EH (cell line): Measurements from ENCODE around the gene CFAP46.
A peak's percentile ranks its signal among the peaks of the same experiment; 100 is the strongest.
"Not testable (repeated sequence)": the region's sequence is repeated elsewhere in the genome, so short reads cannot be mapped to it uniquely, and the experiment has no call there.

Source experiments
- DNase-seq: peaks from one replicate; pipeline ENCODE4 v3.0.0-alpha.2; 2015; ENCODE audit warnings: low read depth

Gene CFAP46

DNA sequence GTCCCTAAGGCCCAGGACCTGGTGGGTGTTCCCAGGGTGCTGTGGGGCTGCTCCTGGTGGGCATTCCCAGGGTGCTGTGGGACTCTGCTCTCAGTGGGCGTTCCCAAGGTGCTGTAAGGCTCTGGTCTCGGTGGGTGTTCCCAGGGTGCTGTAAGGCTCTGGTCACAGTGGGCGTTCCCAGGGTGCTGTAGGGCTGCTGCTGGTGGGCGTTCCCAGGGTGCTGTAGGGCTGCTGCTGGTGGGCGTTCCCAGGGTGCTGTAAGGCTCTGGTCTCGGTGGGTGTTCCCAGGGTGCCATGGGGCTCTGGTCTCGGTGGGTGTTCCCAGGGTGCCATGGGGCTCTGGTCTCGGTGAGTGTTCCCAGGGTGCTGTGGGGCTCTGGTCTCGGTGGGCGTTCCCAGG lies 99.1 kb downstream of the CFAP46 start:
- not testable (repeated sequence) for DNase-seq

DNA sequence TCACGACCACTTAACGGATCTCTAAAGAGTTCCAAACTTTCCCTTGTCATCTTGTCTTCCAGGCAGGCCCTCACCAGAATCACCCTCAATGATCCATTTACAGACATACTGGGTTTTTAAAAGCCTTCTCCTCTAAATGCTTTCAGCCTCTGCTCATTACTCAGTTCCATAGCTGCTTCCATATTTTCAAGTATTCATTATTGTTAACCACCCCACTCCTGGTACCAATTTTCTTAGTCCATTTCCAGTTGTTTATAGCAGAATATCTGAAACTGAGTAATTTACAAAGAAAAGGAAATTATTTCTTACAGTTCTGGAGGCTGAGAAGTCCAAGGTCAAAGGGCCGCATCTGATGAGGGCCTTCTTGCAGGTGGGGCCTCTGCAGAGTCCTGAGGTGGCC lies 100.0 kb downstream of the CFAP46 start:
- no peak for DNase-seq

DNA sequence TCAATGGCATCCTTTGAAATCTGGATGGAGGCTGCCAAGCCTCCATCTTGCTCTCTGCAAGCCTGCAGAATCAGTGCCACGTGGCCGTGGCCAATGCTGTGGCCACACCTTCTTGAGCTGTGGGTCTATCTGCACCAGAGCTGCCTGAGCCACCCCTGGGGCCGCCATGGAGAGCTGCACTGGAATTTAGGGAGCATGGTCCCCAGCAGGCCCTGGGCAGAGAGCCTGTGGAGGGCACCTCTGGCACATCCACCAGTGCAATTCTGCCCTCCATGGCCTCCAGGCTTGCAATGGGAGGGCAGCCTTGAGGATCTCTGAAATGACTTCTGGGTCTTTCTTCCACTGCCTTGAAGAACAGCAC lies 100.8 kb downstream of the CFAP46 start:
- no peak for DNase-seq

DNA sequence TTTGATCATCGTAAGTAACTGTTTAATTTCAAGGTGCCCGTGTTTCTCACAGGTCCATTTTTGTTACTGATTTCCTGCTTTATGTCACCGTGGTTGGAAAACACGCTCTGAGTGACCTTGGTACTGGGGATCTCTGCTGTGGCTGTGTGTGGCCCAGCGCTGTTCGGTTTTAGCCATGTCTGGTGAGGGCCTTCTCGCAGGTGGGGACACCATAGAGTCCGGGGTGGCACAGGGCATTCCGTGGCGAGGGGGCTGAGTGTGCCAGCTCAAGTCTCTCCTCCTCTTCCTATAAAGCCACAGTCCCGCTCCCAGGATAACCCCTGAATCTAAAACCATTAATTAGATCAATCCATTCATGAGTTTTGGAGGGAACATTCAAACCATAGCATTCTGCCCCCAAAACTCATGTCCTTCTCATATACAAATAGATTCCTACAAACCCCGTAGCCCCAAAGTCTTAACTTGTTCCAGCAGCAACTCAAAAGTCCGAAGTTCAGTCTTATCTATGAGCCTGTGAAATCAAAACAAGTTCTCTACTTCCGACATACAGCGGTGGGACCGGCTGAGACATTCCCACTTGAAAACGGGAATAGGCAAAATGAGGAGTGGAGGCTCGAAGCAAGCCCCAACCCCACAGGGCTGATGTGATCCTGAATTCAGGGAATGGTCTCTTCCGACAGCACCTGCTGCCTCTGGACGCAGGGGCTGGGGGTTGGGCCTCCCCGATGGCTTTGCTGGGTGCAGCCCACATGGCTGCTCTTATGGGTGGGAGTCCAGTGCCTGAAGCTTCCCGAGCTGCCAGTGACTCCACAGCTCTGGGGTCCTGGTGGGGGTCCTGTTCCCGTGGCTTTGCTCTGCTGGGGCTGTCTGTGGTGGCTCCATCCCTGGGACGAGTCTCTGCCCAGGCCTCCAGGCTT lies 101.4 kb downstream of the CFAP46 start:
- DNase-seq: no peak

DNA sequence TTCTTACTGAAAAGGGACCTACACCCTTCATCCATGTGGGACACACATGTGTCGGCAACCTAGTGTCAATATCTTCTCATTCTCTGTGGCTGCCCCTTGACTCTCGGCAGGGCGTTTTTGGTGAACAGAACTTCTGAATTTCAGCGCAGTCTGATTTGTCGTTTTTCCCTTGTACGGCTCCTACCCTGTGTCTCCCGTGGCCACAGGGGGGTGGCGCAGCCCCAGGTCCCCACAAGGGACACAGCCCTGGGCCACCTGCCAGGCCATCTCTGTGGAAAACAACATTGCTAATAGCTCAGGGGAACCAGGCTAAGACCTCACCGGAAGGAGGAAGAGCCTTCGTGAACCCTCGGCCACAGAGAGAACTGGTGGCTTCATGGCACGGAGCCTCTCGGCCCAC lies 103.3 kb downstream of the CFAP46 start:
- DNase-seq: no peak

DNA sequence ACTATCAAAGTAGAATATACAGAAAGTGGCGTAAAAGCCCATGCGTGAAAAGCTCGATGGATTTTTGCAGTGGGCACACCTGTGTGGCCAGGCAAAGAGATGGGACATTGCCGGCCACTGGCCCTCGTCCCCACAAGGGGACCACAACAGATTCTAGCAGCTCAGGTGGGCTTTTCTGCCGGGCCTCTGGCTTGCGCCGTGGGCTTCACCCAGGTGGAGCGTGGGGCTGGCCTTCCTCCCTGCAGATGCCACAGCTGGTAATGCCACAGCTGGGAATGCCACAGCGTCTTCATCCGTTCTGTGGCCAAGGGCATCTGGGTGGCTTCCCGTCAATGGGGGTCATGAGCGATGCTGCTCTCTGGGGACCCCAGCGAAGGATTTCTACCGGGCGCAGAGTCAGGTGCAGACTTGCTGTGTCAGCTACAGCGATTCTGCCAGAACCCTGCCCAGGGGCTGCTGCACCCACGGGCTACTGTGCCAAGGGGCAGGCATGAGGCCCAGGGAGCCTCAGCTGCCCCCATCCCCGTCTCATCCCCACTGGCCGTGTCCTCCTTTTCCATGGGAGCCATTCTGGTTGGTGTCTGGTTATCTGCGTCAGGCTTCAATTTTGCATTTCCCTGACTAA lies 103.9 kb downstream of the CFAP46 start:
- no peak for DNase-seq

DNA sequence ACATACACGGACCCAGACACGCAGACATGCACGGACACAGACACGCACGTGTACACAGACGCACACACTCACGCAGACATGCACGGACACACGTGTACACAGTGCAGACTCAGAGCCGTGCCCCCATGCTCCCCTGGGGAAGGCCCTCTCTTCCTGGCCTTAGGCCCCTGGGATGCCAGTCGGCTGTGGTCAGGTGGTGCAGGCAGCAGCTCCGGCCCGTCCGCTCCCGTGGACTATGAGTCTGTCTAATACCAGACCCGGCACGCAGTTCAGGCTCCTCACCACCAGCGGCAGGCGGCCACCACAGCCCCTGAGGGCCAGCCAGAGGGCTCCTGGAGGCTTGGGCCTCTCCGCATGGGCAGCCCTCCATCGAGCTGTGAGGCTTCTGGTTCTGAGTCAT lies 104.5 kb downstream of the CFAP46 start:
- DNase-seq: no peak

DNA sequence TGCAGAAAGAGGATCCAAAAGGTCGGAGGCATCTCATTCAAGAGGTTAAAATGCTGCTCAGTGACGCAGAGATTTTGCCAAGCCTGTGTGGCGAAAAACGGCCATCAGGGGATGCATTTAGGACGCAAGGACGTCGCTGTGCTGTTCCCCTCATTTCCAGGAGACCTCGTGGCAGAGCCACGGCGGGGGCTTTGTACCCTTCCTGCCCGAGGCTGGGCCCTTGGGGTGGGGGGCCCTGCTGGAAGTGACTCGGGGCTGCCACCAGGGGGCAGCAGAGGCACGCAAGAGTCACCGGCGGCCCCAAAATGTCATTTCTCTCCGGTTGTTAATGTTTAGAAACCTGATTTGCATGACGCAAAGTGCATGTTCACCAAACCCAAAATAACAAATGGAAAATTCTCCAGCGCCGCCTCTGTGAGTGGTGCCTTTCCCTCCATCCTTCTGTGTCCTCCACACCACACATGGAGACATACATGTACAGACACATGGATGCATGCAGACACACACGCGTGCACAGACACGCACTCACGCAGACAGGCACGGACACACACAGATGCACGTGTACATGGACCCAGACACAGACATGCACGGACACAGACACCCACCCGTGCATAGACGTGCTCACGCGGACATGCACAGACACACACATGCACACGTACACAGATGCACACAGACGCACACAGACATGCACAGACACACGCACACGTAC lies 105.4 kb downstream of the CFAP46 start:
- peak; percentile 29 for DNase-seq

DNA sequence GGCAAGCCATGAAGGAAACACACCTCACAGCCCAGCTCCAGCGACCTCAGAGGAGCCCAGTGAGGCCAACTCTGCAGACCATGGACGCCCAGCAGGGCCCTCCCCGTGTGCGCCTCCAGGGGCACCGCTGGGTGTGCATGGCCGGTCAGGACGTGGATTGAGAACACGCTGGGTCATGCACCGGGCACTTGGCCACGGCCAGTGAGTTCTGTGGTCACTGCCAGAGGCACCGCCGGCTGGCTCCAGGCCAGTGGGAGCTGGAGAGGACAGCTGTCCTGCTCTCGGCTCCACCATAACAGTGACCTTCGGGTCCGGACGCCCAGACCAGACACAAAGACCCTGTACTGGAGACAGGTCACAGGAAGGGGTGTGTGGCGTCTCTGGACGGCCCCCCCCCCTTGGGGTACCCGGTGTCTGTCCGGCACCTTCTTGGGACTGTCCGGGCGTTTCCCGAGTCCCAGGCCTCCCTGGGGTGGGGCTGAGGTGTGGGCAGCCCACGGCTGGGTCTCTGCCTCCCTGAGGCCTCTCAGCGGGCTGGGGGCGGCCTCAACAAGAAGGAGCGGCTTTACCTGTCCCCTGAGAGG lies 106.0 kb downstream of the CFAP46 start:
- DNase-seq: peak; percentile 11

DNA sequence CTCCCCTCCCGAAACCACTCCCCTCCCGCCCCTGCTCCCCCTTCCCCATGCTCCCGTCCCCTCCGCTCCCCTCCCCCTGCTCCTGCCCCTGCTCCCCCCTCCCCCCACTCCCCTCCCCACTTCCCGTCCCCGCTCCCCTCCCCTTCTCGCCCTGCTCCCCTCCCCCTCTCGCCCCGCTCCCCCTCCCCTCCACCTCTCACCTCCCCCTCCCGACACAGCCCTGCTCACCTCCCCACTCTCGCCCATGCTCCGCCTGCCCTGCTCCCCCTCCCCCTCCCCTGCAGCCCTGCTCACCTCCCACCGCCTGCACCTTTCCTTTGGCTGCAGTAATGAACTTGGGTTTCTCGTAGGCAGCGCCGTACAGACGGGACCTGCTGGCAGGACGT lies 106.5 kb downstream of the CFAP46 start:
- no peak for DNase-seq

DNA sequence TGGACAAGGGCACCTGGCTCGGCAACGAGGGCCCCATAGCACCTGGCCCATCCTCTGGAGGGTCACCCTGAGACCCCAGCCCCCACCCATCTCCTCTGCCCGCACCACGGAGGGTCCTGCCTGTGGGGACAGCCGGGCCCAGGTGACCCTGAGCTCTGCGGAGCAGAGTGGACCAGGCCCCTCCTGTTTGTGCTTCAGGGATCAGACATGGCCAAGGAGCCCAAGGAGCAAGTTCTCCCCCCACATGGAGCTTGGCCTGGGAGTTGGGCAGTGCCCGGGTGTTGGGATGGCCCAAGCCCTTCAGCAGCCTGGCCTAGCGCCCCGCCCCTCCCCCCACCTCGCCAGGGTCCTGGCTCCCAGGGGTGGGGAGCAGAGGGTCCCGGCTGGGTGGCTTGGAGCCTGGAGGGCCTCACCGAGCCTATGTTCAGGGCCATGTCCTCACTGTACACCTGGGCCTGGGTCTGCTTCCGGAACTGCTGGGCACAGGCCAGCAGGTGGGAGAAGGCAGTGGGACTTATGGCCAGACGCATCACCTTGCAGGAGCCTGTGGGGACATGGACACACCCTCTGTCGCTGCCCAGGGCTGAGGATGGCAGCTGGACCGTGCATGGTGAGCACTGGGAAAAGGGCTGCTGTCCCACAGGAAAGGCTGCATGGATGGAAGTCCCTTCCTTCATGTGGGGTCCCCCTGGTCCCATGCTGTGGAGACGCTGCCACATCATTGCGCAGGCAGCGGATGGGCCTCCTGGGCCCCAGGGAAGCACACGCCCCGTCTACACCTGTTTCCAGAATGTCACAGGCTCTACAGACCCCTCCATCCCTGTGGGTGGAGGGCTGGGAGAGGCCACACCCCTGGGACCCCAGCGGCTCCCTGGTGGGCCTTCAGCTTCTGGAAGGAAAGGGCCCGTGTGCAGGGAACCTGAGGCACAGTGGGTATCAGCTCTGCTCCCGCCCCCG lies 107.2 kb downstream of the CFAP46 start:
- no peak for DNase-seq

DNA sequence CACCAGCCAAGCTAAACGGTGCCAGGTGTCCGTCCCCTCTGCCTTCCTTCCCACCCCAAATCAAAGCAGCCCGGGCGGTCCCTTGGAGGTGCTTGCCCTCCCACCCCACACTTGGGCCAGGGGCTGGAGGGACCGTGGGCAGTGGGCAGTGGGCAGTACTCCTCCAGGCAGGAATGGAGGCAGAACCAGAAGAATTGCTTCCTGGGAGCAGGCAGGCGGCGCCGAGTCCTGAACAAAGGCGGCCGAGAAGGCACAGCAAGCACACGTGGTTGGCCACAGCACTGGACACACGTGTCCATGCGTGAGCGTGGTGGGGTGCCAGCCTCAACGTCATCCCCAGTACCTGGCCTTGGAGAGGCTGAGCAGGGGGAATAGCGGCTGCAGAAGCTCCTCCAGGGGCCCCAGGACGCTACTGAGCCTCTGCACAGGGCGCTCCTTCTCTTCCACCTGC lies 108.0 kb downstream of the CFAP46 start:
- DNase-seq: no peak

DNA sequence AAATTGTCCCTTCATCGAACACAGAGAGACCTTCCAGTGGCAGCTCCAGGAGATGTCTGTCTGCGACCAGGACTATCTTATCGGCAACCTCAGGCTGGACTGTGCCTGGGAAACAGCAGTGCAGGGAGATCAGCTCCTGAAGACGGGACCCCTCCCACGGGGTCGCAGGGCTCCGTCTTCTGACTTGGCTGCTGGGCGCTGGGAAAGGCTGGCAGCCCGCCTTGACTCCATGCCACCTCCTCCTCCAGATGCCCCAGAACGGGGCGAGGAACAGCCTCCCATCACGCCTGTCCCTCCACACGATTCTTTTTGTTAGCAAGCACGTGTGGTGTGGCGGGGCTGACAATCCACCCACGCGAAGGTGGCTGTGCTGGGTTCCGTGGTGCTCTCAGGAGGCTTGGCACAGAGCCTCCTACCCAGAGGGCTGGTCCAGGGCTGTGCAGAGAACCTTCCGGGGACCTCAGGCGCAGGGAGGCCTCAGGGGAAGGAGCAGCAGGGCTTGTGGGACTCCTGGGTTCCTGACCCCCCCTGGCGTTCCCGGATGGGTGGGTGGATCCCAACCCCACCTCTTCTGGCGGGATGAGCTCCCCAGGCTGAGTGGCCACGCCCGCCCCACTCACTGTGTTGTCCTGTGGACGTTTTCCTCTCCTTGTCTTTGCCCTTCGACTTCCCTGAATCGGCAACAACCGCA lies 108.8 kb downstream of the CFAP46 start:
- DNase-seq: no peak

DNA sequence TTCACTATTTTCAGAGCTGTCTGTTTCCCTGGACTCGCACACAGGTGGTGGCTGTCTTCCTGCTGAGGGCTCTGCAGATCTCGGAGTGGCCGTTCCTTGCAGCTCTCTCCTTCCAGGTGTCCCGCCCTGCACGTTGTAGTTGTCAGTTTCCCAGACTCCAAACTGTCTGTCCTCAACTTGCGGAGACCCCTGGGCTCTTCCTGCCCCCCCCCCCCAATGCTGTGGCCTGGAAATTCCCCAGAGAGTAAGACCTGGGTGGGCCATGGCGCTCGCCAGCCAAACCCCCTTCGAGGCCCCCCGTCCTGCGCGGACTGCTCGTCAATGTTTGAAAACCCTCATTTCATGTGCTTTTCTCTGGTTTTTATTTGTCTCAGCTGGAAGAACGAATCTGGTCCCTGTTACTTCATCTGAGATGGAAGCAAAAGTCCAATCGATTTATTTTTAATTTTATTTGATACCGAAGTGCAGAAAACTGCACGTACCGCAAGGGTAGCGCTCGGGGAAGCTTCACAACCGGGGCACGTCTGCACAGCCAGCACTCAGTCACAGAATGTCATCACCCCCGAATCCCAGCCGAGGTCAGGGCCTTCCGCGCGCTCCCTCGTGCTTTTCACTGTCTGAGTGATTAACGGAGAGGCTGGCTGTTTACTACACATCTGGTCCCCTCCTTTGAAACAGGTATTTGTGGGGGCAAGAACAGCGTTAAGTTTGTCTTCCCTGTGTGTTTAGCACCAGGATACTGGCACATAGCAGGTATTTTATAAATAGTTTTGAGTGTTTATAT lies 110.0 kb downstream of the CFAP46 start:
- no peak for DNase-seq

DNA sequence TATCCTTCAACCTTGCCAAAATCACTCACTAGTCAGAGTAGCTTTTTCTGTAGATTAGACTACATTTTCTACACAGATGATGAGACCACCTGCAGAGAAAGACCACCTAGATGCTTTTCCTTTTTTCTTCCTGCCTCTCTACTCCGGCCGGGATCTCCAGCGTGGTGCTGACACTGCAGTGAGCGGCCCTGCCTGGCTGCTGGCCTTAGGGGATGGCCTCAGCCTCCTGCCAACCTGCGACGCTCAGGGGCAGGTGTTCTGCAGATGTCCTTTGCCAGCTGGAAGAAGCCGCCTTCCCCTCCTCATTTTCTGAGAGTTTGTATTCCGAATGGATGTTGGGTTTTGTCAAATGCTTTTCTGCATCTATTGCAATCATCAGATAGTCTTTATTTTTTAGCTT lies 113.0 kb downstream of the CFAP46 start:
- no peak for DNase-seq

DNA sequence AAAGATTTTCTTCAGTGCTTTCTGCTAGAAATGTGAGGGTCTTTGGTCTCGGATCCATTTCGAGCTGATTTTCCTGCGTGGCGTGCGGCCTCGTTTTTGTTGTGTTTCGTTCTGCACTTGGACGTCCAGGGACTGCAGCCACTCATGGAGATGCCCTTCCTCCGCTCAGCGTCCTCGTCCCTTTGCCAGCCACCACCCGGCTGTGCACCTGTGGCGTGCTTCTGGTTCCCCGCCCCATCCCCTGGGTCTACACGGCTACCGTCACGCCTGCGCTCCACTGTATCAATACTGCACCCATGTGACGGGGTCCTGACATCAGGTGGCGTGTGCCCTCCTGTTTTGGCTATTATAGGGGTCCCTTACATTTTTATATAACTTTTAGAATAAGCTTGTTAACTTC lies 113.7 kb downstream of the CFAP46 start:
- DNase-seq: no peak

DNA sequence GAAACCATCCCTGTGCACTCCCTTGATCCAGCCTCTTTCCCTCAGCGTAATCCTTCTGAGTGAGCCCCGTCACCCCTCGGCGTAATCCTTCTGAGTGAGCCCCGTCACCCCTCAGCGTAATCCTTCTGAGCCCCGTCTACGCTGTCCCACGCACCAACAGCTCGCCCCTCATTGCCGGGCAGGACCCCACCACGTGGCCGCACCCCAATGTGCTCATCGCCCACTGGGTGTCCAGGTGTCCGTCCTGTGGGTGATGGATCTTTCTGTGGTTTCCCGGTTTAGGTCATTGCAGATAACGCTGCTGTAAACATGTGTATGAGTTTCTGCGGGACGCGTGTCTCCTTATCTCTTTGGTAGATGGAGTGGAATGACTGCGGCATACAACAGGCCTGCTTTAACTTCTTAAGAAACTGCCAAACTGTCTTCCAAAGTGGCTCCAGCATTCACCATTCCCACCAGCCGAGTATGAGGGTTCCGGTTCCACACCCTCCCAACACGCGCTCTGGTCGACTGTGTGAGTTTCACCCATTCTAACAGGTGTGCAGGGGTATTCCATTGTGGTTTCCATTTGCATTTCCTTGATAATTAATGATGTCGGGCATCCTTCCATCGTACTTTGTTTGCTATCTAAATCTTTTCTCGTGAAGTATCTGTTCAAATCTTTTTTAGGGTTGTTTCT lies 114.4 kb downstream of the CFAP46 start:
- DNase-seq: no peak

DNA sequence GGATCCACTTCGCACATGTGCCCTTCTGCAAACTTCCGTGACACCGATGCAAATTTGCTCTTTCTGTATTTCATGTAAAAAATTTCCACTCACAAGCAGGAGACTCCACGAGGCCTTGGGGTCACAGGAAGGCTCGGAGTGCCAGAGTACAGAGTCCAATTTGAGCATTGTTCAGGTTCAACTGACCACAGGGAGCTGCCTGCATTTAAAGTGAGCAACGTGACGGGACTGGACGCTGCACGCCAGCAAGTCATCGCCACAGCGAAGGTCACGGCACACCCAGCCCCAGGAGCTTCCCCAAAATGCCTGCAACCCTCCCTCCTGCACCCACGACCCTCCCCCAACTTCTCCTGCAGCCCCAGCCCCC lies 115.0 kb downstream of the CFAP46 start:
- no peak for DNase-seq
